A673 (cell line): ENCODE data around the gene ABCB8.

Experiments used
- CTCF ChIP-seq: fragments of 300-800, 200-600 bp; sonication (generic); conservative IDR thresholded peaks from 2 replicates; pipeline ENCODE4 v1.5.1; 2017; ENCODE audit warnings: low read depth, mild to moderate bottlenecking, antibody characterized with exemption, low read length, moderate library complexity, mixed read lengths
- EZH2 ChIP-seq: fragments of 200-600 bp; sonication (generic); IDR thresholded peaks from 2 replicates; pipeline ENCODE4 v1.6.1; 2017; ENCODE audit warnings: borderline replicate concordance, low read depth, mild to moderate bottlenecking, mixed read lengths, antibody characterized with exemption, low read length; ENCODE audit not compliant: poor library complexity, severe bottlenecking

GRCh38 chr7:151061213-151062110, 33.2 kb downstream of the ABCB8 start:
- TF ChIP-seq CTCF (no peak), EZH2 (no peak)
